ENCODE measurements around the gene KIAA0586.
"Not testable (repeated sequence)": the region's sequence is repeated elsewhere in the genome, so short reads cannot be mapped to it uniquely, and the experiment has no call there.

KIAA0586 gene

DNA sequence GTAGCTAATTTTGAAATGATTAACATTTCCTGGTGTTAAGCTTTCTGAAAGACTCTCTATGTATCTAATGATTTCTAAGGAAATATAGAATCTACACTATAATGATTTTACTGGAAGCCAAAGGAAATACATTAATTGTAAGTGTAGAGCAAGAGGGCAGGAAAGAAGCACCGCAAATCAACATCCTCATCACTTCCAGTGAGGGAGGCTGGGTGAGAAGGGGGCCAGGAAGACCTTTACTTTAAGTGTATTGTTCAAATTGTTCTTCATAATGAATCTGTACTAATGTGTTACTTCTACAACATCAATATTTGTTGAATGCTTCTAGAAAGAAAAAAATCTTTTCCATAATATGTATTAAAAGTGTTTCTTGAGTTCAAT is 144.9 kb downstream of the KIAA0586 start:
- H3K9ac ChIP-seq (ENCODE audit: low read depth, low read length), result no peak overlapping the region
- no peaks in the 10 kb centered on the region; the same call in 1 of the 2 replicates for H3K4me1 ChIP-seq (ENCODE audit: insufficient read depth, low read length)
- H3K27me3 ChIP-seq (ENCODE audit: insufficient read depth, low read length), result no peaks in the 10 kb centered on the region
- no peaks in the 10 kb centered on the region for H3K9me3 ChIP-seq (ENCODE audit: insufficient read depth, low read depth, low read length)
- H3K27ac ChIP-seq (ENCODE audit: low read length), result no peak overlapping the region
- no peak overlapping the region for H3K4me3 ChIP-seq (ENCODE audit: low read length)
- H3K36me3 ChIP-seq (ENCODE audit: insufficient read depth, low read depth, low read length), result no peaks in the 10 kb centered on the region

- Histone ChIP-seq H3K9ac (ENCODE audit: low read depth, low read length) (no peak overlapping the region), H3K27ac (ENCODE audit: low read length) (no peak overlapping the region), H3K36me3 (ENCODE audit: insufficient read depth, low read depth, low read length) (no peaks in the 10 kb centered on the region), H3K9me3 (ENCODE audit: insufficient read depth, low read depth, low read length) (no peaks in the 10 kb centered on the region), H3K27me3 (ENCODE audit: insufficient read depth, low read length) (no peaks in the 10 kb centered on the region), H3K4me3 (ENCODE audit: low read length) (no peak overlapping the region), H3K4me1 (ENCODE audit: insufficient read depth, low read length) (no peaks in the 10 kb centered on the region; the same call in 1 of the 2 replicates)
Observed at GRCh38 chr14:58572863-58573262, 145.3 kb downstream of the KIAA0586 start.

DNA sequence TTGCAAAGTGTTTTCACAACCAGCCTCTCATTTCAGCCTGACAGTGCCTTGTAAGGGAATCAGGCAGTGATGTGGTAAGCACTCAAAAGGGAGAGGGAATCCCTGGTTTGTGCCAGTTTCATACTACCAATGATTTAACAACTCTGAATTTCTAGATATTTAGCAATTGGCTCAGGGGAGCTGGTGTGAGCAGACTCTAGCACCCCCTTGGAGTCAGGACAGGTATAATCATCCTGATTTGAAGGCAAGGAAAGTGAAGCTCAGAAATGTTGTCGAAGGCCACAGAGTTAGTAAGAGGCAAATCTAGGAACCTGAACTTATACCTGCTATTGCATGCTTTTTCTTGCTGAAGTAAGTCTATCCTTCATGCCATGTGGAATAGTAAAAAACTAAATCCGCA is 147.1 kb downstream of the KIAA0586 start:
- Histone ChIP-seq H3K4me1 (ENCODE audit: insufficient read depth, low read length) (no peaks in the 10 kb centered on the region; the same call in 1 of the 2 replicates), H3K27me3 (ENCODE audit: insufficient read depth, low read length) (no peaks in the 10 kb centered on the region), H3K9me3 (ENCODE audit: insufficient read depth, low read depth, low read length) (no peaks in the 10 kb centered on the region), H3K9ac (ENCODE audit: low read depth, low read length) (no peak overlapping the region), H3K4me3 (ENCODE audit: low read length) (no peak overlapping the region), H3K27ac (ENCODE audit: low read length) (no peak overlapping the region), H3K36me3 (ENCODE audit: insufficient read depth, low read depth, low read length) (no peaks in the 10 kb centered on the region)

- Histone ChIP-seq H3K9ac (ENCODE audit: low read depth, low read length) (no peak overlapping the region), H3K27me3 (ENCODE audit: insufficient read depth, low read length) (no peaks in the 10 kb centered on the region), H3K9me3 (ENCODE audit: insufficient read depth, low read depth, low read length) (no peaks in the 10 kb centered on the region), H3K4me3 (ENCODE audit: low read length) (no peak overlapping the region), H3K27ac (ENCODE audit: low read length) (no peak overlapping the region), H3K36me3 (ENCODE audit: insufficient read depth, low read depth, low read length) (no peaks in the 10 kb centered on the region), H3K4me1 (ENCODE audit: insufficient read depth, low read length) (no peaks in the 10 kb centered on the region; the same call in 1 of the 2 replicates)
Observed at GRCh38 chr14:58575956-58576355, 148.4 kb downstream of the KIAA0586 start.

GRCh38 chr14:58580035-58580434 is 152.5 kb downstream of the KIAA0586 start:
- not testable (repeated sequence) for H3K9me3 ChIP-seq (ENCODE audit: insufficient read depth, low read depth, low read length); H3K4me1 ChIP-seq (ENCODE audit: insufficient read depth, low read length); H3K9ac ChIP-seq (ENCODE audit: low read depth, low read length)

GRCh38 chr14:58581389-58581788 is 153.9 kb downstream of the KIAA0586 start:
- not testable (repeated sequence) for H3K27ac ChIP-seq (ENCODE audit: low read length); H3K9ac ChIP-seq (ENCODE audit: low read depth, low read length); H3K9me3 ChIP-seq (ENCODE audit: insufficient read depth, low read depth, low read length); H3K27me3 ChIP-seq (ENCODE audit: insufficient read depth, low read length); H3K4me3 ChIP-seq (ENCODE audit: low read length); H3K36me3 ChIP-seq (ENCODE audit: insufficient read depth, low read depth, low read length); H3K4me1 ChIP-seq (ENCODE audit: insufficient read depth, low read length)

More at GRCh38 chr14:58580035-58580434, 152.5 kb downstream of the KIAA0586 start:
- not testable (repeated sequence) for H3K27ac ChIP-seq (ENCODE audit: low read length); H3K4me3 ChIP-seq (ENCODE audit: low read length); H3K36me3 ChIP-seq (ENCODE audit: insufficient read depth, low read depth, low read length); H3K27me3 ChIP-seq (ENCODE audit: insufficient read depth, low read length)

DNA sequence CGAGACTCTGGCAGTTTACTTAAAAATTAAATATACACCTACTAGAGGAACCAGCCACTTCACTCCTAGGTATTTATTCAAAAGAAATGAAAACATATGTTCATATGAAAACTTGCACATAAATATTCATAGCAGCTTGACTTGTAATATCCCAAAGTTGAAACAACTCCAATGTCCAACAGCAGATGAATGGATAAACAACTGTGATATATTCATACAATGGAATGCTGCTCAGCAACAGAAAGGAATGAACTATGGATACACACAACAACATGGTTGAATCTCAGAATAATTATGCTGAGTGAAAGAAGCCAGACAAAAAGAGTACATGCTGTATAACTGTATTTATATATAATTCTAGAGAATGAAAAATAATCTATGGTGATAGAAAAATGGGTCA is 156.9 kb downstream of the KIAA0586 start:
- H3K27me3 ChIP-seq (ENCODE audit: insufficient read depth, low read length), result no peaks in the 10 kb centered on the region
- H3K9ac ChIP-seq (ENCODE audit: low read depth, low read length), result no peak overlapping the region
- H3K9me3 ChIP-seq (ENCODE audit: insufficient read depth, low read depth, low read length), result no peaks in the 10 kb centered on the region
- no peaks in the 10 kb centered on the region for H3K36me3 ChIP-seq (ENCODE audit: insufficient read depth, low read depth, low read length)
- no peaks in the 10 kb centered on the region for H3K4me1 ChIP-seq (ENCODE audit: insufficient read depth, low read length)
- H3K4me3 ChIP-seq (ENCODE audit: low read length), result no peak overlapping the region
- H3K27ac ChIP-seq (ENCODE audit: low read length), result no peak overlapping the region

DNA sequence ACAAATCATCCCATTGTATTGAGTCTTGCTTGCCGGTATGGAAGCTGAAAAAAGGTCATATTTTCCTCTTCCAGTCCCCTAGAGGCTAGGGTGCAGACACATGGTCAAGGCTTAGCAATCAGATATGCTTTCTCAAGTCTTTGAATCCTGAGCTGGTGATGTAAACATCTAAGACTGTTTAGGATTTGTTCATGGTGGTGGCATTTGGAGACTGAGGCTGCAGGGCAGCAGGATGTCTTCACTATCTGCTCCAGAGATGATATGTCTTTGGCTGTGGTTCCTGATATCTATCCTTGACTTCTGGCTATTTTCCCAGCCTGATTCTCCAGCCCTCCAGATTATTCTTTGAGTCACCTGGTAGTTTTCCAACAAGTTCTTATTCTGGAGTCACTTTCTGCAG is 159.8 kb downstream of the KIAA0586 start:
- no peak overlapping the region for H3K27ac ChIP-seq (ENCODE audit: low read length)
- no peaks in the 10 kb centered on the region for H3K36me3 ChIP-seq (ENCODE audit: insufficient read depth, low read depth, low read length)
- no peak overlapping the region for H3K4me3 ChIP-seq (ENCODE audit: low read length)
- H3K9me3 ChIP-seq (ENCODE audit: insufficient read depth, low read depth, low read length), result no peaks in the 10 kb centered on the region
- no peaks in the 10 kb centered on the region for H3K27me3 ChIP-seq (ENCODE audit: insufficient read depth, low read length)
- no peak overlapping the region for H3K9ac ChIP-seq (ENCODE audit: low read depth, low read length)
- no peaks in the 10 kb centered on the region for H3K4me1 ChIP-seq (ENCODE audit: insufficient read depth, low read length)

GRCh38 chr14:58588321-58588720 is 160.8 kb downstream of the KIAA0586 start:
- H3K9me3 ChIP-seq (ENCODE audit: insufficient read depth, low read depth, low read length); H3K4me3 ChIP-seq (ENCODE audit: low read length); H3K27me3 ChIP-seq (ENCODE audit: insufficient read depth, low read length); H3K36me3 ChIP-seq (ENCODE audit: insufficient read depth, low read depth, low read length); H3K4me1 ChIP-seq (ENCODE audit: insufficient read depth, low read length); H3K27ac ChIP-seq (ENCODE audit: low read length); H3K9ac ChIP-seq (ENCODE audit: low read depth, low read length): not testable (repeated sequence)

- H3K9ac ChIP-seq (ENCODE audit: low read depth, low read length), result no peak overlapping the region
- H3K4me1 ChIP-seq (ENCODE audit: insufficient read depth, low read length), result 0 out of 2 replicates have a peak, but pooled peaks cover 3% of the 10 kb centered on the region
- H3K4me3 ChIP-seq (ENCODE audit: low read length), result no peak overlapping the region
- H3K9me3 ChIP-seq (ENCODE audit: insufficient read depth, low read depth, low read length), result no peaks in the 10 kb centered on the region
- no peaks in the 10 kb centered on the region for H3K36me3 ChIP-seq (ENCODE audit: insufficient read depth, low read depth, low read length)
- no peaks in the 10 kb centered on the region for H3K27me3 ChIP-seq (ENCODE audit: insufficient read depth, low read length)
- no peak overlapping the region for H3K27ac ChIP-seq (ENCODE audit: low read length)
Observed at GRCh38 chr14:58593977-58594376, 166.5 kb downstream of the KIAA0586 start.

DNA sequence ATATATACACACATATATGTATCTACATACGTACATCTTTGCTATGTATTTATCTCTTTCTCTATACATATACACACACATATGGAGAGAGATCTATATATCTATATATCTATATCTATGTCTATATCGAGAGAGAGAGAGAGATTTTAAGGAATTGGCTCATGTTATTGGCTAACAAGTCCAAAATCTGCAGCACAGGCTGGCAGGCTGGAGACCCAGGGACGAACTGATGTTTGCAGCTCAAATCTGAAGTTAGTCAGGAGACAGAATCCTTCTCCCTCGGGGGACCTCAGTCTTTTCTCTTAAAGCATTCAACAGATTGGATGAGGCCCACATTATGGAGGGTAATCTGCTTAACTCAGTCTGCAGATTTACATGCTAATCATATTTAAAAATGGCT is 169.5 kb downstream of the KIAA0586 start:
- Histone ChIP-seq H3K36me3 (ENCODE audit: insufficient read depth, low read depth, low read length) (no peaks in the 10 kb centered on the region), H3K9me3 (ENCODE audit: insufficient read depth, low read depth, low read length) (no peaks in the 10 kb centered on the region), H3K4me3 (ENCODE audit: low read length) (no peak overlapping the region), H3K9ac (ENCODE audit: low read depth, low read length) (no peak overlapping the region), H3K27me3 (ENCODE audit: insufficient read depth, low read length) (no peaks in the 10 kb centered on the region), H3K27ac (ENCODE audit: low read length) (no peak overlapping the region), H3K4me1 (ENCODE audit: insufficient read depth, low read length) (0 out of 2 replicates have a peak, but pooled peaks cover 6% of the 10 kb centered on the region)

DNA sequence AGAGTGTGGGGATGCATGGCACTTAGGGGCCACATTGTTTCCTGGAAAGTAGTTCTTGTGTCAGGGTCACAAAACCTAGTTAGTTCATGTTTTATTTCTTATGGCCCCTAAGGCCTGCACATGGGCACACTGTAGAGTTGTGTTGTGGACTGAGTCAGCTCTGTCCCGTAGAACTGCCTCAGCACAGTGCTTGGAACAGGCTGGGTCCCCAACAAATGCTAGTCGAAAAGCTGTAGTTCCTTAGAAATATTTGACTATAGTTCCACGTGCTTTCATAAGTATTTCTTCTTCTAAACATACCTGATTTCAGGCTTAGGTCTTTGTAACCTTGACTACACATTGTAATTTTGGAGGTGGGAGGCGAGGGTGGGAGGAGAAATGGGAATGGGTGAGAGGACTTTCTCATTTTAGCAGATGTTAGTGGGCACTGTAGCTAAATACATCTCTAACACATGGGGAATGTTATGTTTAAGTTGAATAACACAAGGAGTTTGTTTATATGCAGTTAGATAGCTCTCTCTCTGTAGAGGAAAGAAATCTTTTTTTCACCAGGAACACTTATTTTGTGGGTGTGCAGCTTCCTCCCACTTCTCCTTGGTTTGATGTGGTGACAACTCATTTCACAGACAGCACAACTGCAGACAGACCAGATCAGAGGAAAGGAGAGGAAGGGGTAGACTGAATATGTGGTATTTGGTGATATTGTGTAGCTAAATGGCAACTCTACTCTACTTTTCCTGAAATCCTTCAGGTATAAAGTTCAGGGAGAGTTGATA is 170.7 kb downstream of the KIAA0586 start:
- no peak overlapping the region for H3K27ac ChIP-seq (ENCODE audit: low read length)
- H3K4me1 ChIP-seq (ENCODE audit: insufficient read depth, low read length), result 0 out of 2 replicates have a peak, but pooled peaks cover 6% of the 10 kb centered on the region
- no peaks in the 10 kb centered on the region for H3K36me3 ChIP-seq (ENCODE audit: insufficient read depth, low read depth, low read length)
- no peaks in the 10 kb centered on the region for H3K27me3 ChIP-seq (ENCODE audit: insufficient read depth, low read length)
- no peak overlapping the region for H3K9ac ChIP-seq (ENCODE audit: low read depth, low read length)
- H3K9me3 ChIP-seq (ENCODE audit: insufficient read depth, low read depth, low read length), result no peaks in the 10 kb centered on the region
- H3K4me3 ChIP-seq (ENCODE audit: low read length), result no peak overlapping the region
